Measurements from ENCODE around the gene C3. TPM values are rescaled to one million over a fixed set of nuclear protein-coding genes. Genes with fewer than 3 reads are reported as not detected.
"Not testable (repeated sequence)": the region's sequence is repeated elsewhere in the genome, so short reads cannot be mapped to it uniquely, and the experiment has no call there.

The C3 gene
- total RNA-seq, 1 donor from 2014 or later, result 1.5 TPM

DNA sequence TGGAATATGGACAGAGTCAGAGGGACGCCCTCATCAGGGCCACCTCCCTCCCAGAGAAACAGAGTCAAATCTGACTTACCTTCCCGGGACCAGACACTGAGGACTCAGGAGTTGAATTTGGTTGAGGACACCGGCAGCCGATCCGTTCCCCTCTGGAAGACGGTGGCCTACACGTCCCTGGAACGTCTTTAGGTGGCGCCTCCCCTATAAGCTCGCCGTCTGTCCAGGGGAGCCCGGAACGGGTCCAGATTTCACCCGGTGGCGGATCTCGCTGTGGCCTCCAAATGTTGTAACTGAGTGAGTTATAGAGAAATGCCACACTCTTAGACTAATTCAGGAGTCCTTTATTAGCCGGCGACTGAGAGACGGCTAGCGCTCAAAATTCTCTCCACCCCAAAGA is 59.5 kb downstream of the C3 start:
- Histone ChIP-seq H3K27ac (no peak overlapping the region), H3K4me1 (no peaks in the 10 kb centered on the region), H2AFZ (replicated peaks) (peak overlapping the region; percentile 63), H3K9me3 (ENCODE audit: low read depth) (no peaks in the 10 kb centered on the region), H3K27me3 (no peaks in the 10 kb centered on the region), H3F3A (ENCODE audit: low read depth) (no peaks in the 10 kb centered on the region), H3K36me3 (no peaks in the 10 kb centered on the region), H4K20me1 (ENCODE audit: low read depth) (no peaks in the 10 kb centered on the region), H3K79me2 (ENCODE audit: low read depth) (no peaks in the 10 kb centered on the region), H3K4me2 (no peak overlapping the region), H3K9ac (no peak overlapping the region), H3K4me3 (no peak overlapping the region)
- H3K9me3 Mint-ChIP-seq, result no peaks in the 10 kb centered on the region
- H3K4me3 Mint-ChIP-seq, result no peak overlapping the region
- H3K27ac Mint-ChIP-seq, result no peak overlapping the region
- H3K36me3 Mint-ChIP-seq, result no peaks in the 10 kb centered on the region
- no peaks in the 10 kb centered on the region for H3K4me1 Mint-ChIP-seq
- H3K27me3 Mint-ChIP-seq (ENCODE audit: insufficient read depth, low read depth), result peaks cover 10% of the 10 kb centered on the region
- TF ChIP-seq EZH2phosphoT487 (IDR thresholded peaks at IDR 0.05) (no peak), EZH2 (IDR thresholded peaks at IDR 0.05) (no peak), CTCF (IDR thresholded peaks at IDR 0.05) (no peak)
- DNase-seq (ENCODE audit: low spot score), result peak; percentile 25

- not testable (repeated sequence) for H3K4me2 ChIP-seq; H3K9me3 ChIP-seq (ENCODE audit: low read depth); H3K9ac ChIP-seq; H3K36me3 ChIP-seq; H3K36me3 Mint-ChIP-seq; H3K4me1 Mint-ChIP-seq; DNase-seq (ENCODE audit: low spot score); H3K27me3 ChIP-seq; H2AFZ ChIP-seq (replicated peaks); H3K27me3 Mint-ChIP-seq (ENCODE audit: insufficient read depth, low read depth); H3K4me3 ChIP-seq; H4K20me1 ChIP-seq (ENCODE audit: low read depth); H3K4me1 ChIP-seq; H3K4me3 Mint-ChIP-seq; H3K79me2 ChIP-seq (ENCODE audit: low read depth); H3K9me3 Mint-ChIP-seq; H3F3A ChIP-seq (ENCODE audit: low read depth); H3K27ac Mint-ChIP-seq; H3K27ac ChIP-seq
Measured at GRCh38 chr19:6656390-6656789, 64.1 kb downstream of the C3 start.

- DNase-seq (ENCODE audit: low spot score), result no peak
- Histone ChIP-seq H4K20me1 (ENCODE audit: low read depth) (no peaks in the 10 kb centered on the region), H3K79me2 (ENCODE audit: low read depth) (no peaks in the 10 kb centered on the region), H2AFZ (replicated peaks) (no peak overlapping the region), H3F3A (ENCODE audit: low read depth) (no peaks in the 10 kb centered on the region), H3K36me3 (no peaks in the 10 kb centered on the region), H3K9me3 (ENCODE audit: low read depth) (no peaks in the 10 kb centered on the region), H3K4me2 (no peak overlapping the region), H3K9ac (no peak overlapping the region), H3K4me3 (no peak overlapping the region), H3K4me1 (no peaks in the 10 kb centered on the region), H3K27me3 (no peaks in the 10 kb centered on the region), H3K27ac (no peak overlapping the region)
- Mint-ChIP-seq H3K27me3 (ENCODE audit: insufficient read depth, low read depth) (peaks cover 6% of the 10 kb centered on the region), H3K36me3 (no peaks in the 10 kb centered on the region), H3K9me3 (peaks cover 2% of the 10 kb centered on the region), H3K27ac (no peak overlapping the region), H3K4me1 (no peaks in the 10 kb centered on the region), H3K4me3 (no peak overlapping the region)
- TF ChIP-seq EZH2 (IDR thresholded peaks at IDR 0.05), result no peak
- TF ChIP-seq EZH2phosphoT487 (IDR thresholded peaks at IDR 0.05), result no peak
- TF ChIP-seq CTCF (IDR thresholded peaks at IDR 0.05), result no peak
Measured at GRCh38 chr19:6654347-6655310, 65.8 kb downstream of the C3 start.

DNA sequence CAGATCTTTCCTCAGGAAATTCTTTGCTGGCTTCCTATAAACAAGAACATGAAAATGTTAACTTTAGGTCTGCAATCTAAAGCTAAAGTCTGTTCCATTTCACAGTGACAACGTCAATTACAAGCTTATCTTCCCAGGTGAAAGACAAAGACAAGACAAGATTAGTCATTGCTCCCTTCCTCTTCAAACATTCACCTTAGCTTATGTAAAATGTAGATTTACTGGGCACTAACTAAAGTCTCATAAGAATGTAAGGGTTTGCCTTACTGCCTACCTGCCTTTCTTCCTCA is 67.7 kb downstream of the C3 start:
- peaks cover 5% of the 10 kb centered on the region for H3K9me3 Mint-ChIP-seq
- peaks cover 10% of the 10 kb centered on the region for H3K27me3 Mint-ChIP-seq (ENCODE audit: insufficient read depth, low read depth)
- Histone ChIP-seq H3K36me3 (no peaks in the 10 kb centered on the region), H3K4me1 (no peaks in the 10 kb centered on the region), H3K79me2 (ENCODE audit: low read depth) (no peaks in the 10 kb centered on the region), H3K4me3 (no peak overlapping the region), H2AFZ (replicated peaks) (no peak overlapping the region), H3K27me3 (no peaks in the 10 kb centered on the region), H3K27ac (no peak overlapping the region), H3K9ac (no peak overlapping the region), H4K20me1 (ENCODE audit: low read depth) (no peaks in the 10 kb centered on the region), H3K4me2 (no peak overlapping the region), H3F3A (ENCODE audit: low read depth) (no peaks in the 10 kb centered on the region), H3K9me3 (ENCODE audit: low read depth) (no peaks in the 10 kb centered on the region)
- H3K36me3 Mint-ChIP-seq, result no peaks in the 10 kb centered on the region
- no peak for DNase-seq (ENCODE audit: low spot score)
- TF ChIP-seq EZH2phosphoT487 (IDR thresholded peaks at IDR 0.05), result no peak
- no peak for TF ChIP-seq CTCF (IDR thresholded peaks at IDR 0.05)
- TF ChIP-seq EZH2 (IDR thresholded peaks at IDR 0.05), result no peak
- H3K27ac Mint-ChIP-seq, result no peak overlapping the region
- no peak overlapping the region for H3K4me3 Mint-ChIP-seq
- no peaks in the 10 kb centered on the region for H3K4me1 Mint-ChIP-seq
